Activated naive CD8-positive, alpha-beta T cell treated with anti-CD3 and anti-CD28 coated beads, Interleukin-2, amount 10 ng/mL, durations not matched to agents 7 days and 5 days (primary cell): Measurements from ENCODE around the gene NUMB. TPM values are rescaled to one million over a fixed set of nuclear protein-coding genes. Genes with fewer than 3 reads are reported as not detected.

Experiments used
- ATAC-seq: fragments of 150-1000 bp; cut with Tn5 transposase; one replicate; pipeline ENCODE4 v1.10.0; 2021; ENCODE audit warnings: low read depth, moderate library complexity
- POLR2A ChIA-PET: fragments of 350-600 bp; sonication (Branson Sonifier 250); formaldehyde crosslinking; loops from one replicate; lab custom pipeline; 2021; ENCODE audit warnings: antibody characterized with exemption; lab: Charles Lee
- DNase-seq: peaks from one replicate; pipeline ENCODE4 v3.0.0; 2021
- H3K27ac Mint-ChIP-seq: one replicate; pipeline ENCODE4 v1.8.0; 2022; ENCODE audit warnings: mild to moderate bottlenecking, mixed read lengths
- H3K27me3 Mint-ChIP-seq: one replicate; pipeline ENCODE4 v1.8.0; 2022; ENCODE audit warnings: mild to moderate bottlenecking, moderate library complexity, mixed read lengths
- H3K36me3 Mint-ChIP-seq: one replicate; pipeline ENCODE4 v1.8.0; 2021; ENCODE audit warnings: mild to moderate bottlenecking, mixed read lengths
- H3K4me1 Mint-ChIP-seq: one replicate; pipeline ENCODE4 v1.8.0; 2021; ENCODE audit warnings: mixed read lengths
- H3K4me3 Mint-ChIP-seq: one replicate; pipeline ENCODE4 v1.8.0; 2022; ENCODE audit warnings: mild to moderate bottlenecking, moderate library complexity, mixed read lengths
- H3K9me3 Mint-ChIP-seq: one replicate; pipeline ENCODE4 v1.8.0; 2021; ENCODE audit warnings: mixed read lengths
- total RNA-seq, 2 experiments: library from RNA; stranded (reverse); gene quantifications; one replicate each; pipeline ENCODE4 v1.2.3, GENCODE V29; 2021

Gene NUMB
- total RNA-seq: 10 to 100 TPM; 47.5 to 50.3 TPM

DNA sequence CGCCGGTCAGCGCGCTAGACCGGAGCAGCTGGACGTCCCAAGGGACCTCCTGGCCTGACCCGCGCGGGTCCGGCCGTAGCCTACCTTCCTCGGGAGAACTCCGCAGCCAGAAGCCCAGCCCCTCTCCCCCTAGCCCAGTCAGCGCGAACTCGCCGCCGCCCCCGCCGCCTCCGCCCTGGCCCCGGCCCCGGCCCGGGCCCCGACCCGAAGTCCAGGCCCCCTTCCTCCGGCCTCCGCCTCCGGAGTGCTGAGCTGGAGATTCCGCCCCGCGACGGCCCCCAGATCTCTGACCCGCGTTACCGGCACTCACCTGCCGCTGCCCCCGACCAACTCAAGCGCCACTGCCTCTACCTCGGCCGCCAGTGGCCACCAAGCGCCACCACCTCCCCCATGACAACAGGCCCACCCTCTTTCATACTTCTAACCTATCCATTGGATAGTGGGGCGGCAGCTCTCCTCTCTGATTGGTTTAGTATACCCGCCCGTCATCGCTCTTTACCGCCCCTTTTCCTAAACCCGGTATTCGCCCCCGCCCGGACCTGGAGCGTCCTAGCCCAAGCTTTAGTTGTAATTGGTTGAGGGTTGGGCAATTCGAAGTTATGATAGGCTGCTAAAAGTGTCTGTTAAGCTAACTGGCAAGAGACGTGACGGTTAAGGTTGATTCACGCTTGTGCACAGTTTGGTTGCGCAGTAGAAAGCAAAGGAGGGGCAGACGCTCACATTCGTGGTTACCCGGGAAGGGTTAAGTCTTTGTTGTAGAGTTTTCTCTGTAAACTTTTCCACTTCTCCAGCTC, at the start of gene NUMB:
TSS of gene NUMB (minus strand) at position 364 of the 794 bp plus-strand sequence. CDS start 102,795 bp downstream, outside the sequence.
- POLR2A ChIA-PET: interaction anchor here (0.6 to 2.0 kb wide), 12 partner anchors 9 to 551 kb away, joined by 3 to 14 read pairs (median 4); partner anchors contain the start of genes ACOT2, PSEN1, RIOX1 and ZFYVE1
- DNase-seq (peak; percentile 83), ATAC-seq (peak; percentile 98)
- Mint-ChIP-seq H3K4me1 (peaks cover 35% of the 10 kb centered on the region), H3K27me3 (no peaks in the 10 kb centered on the region), H3K27ac (peak within 1 kb of the TSS; percentile 97), H3K4me3 (peak within 1 kb of the TSS; percentile 98), H3K36me3 (peaks cover 3% of the 10 kb centered on the region), H3K9me3 (no peaks in the 10 kb centered on the region)

DNA sequence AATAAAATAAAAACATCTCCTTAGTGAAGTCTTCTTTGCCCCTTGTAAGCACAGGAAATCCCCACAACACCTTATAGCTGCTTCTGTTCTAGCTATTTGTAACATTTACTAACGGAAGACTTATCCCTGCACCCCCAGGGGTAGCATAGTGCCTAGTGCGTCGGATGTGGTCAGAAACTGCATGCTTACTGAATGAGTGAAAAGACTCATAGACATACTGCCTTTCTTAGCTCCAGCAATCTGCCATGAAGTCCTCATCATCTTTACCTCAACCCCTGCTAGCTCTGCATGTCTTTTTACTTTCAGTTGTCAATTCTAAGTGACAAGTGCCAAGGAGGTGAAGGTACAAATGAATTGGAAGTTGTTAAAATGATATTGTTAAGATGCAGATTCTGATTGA, 45.3 kb upstream of the NUMB start:
- POLR2A ChIA-PET: interaction anchor here (0.6 to 1.5 kb wide), 4 partner anchors 13 to 579 kb away, joined by 3 to 6 read pairs (median 4); partner anchors contain the start of gene RIOX1
- Mint-ChIP-seq H3K9me3 (no peaks in the 10 kb centered on the region), H3K36me3 (peaks cover 1% of the 10 kb centered on the region), H3K27me3 (no peaks in the 10 kb centered on the region), H3K4me1 (no peaks in the 10 kb centered on the region), H3K27ac (no peak overlapping the region), H3K4me3 (no peak overlapping the region)
- DNase-seq (no peak), ATAC-seq (no peak)

DNA sequence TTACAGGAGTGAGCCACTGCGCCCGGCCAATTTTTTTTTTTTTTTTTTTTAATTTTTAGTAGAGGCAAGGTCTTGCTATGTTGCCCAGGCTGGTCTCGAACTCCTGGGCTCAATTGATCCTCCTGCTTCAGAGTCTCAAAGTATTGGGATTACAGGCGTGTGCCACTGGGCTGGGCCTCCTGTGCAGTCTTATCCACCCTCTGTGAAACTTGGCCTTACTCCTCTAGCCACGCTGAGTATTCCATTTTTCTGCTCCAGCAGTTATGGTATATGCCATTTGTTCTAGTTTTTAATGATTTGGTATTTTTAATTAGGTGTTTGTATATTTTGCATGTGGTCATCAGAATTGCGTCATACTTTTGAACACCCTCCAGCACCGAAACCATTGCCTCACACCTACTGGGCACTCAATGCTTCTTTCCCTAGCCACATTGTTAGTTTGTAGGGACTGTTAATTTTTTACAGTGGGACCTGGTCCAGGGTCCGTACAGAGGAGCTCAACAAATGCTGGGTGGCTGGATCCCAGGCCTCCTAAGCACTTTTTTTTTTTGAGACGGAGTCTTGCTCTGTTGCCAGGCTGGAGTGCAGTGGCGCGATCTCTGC, 43.8 kb upstream of the NUMB start:
- H3K27me3 Mint-ChIP-seq: no peaks in the 10 kb centered on the region
- peaks cover 2% of the 10 kb centered on the region for H3K4me1 Mint-ChIP-seq
- no peak overlapping the region for H3K4me3 Mint-ChIP-seq
- H3K36me3 Mint-ChIP-seq: peaks cover 1% of the 10 kb centered on the region
- H3K27ac Mint-ChIP-seq: no peak overlapping the region
- no peak for DNase-seq
- H3K9me3 Mint-ChIP-seq: no peaks in the 10 kb centered on the region
- no peak for ATAC-seq
- POLR2A ChIA-PET: no interaction called here

DNA sequence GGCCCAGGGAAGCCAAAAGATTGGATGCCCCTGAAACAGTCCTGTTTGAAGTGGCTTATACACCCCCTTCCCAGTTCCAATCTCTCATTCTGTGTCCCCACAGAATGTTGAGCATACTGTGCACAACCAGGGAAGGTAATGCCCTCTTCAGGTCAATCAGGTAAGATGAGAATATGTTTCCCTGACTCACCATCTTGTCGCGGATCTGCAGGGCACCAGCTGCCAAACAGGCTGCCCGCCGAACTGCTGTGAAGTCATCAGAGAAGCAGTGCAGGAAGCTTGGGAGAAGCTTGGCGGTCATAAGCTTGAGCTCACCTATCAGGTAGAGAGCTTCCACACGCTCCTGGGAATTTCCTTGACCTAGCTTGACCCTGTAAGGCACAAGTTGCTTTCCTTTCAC, 42.0 kb upstream of the NUMB start:
- no peak for ATAC-seq
- no peak overlapping the region for H3K4me3 Mint-ChIP-seq
- no peaks in the 10 kb centered on the region for H3K9me3 Mint-ChIP-seq
- no peak for DNase-seq
- no peaks in the 10 kb centered on the region for H3K27me3 Mint-ChIP-seq
- POLR2A ChIA-PET: interaction anchor here (2.7 kb wide), 1 partner anchor 9 kb away, joined by 7 read pairs; no protein-coding TSS in a partner anchor
- H3K27ac Mint-ChIP-seq: no peak overlapping the region
- H3K36me3 Mint-ChIP-seq: peaks cover 9% of the 10 kb centered on the region
- peaks cover 10% of the 10 kb centered on the region for H3K4me1 Mint-ChIP-seq

DNA sequence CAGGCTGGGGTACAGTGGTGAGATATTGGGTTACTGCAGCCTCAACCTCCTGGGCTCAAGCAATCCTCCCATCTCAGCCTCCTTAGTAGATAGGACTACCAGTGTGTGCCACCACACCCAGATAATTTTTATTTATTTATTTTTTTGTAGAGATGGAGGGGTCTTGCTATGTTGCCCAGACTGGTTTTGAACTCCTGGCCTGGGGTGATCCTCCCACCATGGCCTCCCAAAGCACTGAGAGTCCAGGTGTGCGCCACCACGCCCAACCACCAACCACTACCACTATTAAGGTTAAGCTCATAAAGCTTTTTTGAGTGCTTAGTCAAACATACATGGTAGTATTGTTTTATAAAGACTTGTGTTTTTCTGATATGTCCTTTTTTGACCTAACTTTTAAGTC, 36.2 kb upstream of the NUMB start:
- Mint-ChIP-seq H3K4me1 (peaks cover 26% of the 10 kb centered on the region), H3K27ac (no peak overlapping the region), H3K27me3 (peaks cover 5% of the 10 kb centered on the region), H3K4me3 (no peak overlapping the region), H3K36me3 (peaks cover 28% of the 10 kb centered on the region), H3K9me3 (no peaks in the 10 kb centered on the region)
- ATAC-seq: no peak
- DNase-seq: no peak
- POLR2A ChIA-PET: no interaction called here

DNA sequence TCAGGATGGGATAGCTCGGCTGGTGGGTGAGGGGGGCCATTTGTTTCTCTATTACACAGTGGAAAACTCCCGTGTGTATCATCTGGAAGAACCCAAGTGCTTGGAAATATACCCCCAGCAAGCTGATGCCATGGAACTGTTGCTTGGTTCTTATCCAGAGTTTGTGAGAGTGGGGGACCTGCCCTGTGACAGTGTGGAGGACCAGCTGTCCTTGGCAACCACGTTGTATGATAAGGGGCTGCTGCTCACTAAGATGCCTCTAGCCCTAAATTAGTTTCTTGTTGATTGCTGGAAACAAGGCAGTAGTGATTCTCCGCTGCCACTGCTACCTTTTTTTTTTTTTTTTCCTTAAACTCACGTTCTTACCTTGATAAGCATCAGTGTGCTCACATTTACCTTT, 34.3 kb upstream of the NUMB start:
- Mint-ChIP-seq H3K4me1 (peaks cover 28% of the 10 kb centered on the region), H3K9me3 (no peaks in the 10 kb centered on the region), H3K4me3 (peak overlapping the region; percentile 80), H3K27ac (no peak overlapping the region), H3K27me3 (peaks cover 7% of the 10 kb centered on the region), H3K36me3 (peaks cover 28% of the 10 kb centered on the region)
- POLR2A ChIA-PET: interaction anchor here (0.7 to 2.4 kb wide), 3 partner anchors 8 to 142 kb away, joined by 5 to 14 read pairs (median 7); partner anchors contain the start of gene NUMB
- ATAC-seq: no peak
- no peak for DNase-seq

DNA sequence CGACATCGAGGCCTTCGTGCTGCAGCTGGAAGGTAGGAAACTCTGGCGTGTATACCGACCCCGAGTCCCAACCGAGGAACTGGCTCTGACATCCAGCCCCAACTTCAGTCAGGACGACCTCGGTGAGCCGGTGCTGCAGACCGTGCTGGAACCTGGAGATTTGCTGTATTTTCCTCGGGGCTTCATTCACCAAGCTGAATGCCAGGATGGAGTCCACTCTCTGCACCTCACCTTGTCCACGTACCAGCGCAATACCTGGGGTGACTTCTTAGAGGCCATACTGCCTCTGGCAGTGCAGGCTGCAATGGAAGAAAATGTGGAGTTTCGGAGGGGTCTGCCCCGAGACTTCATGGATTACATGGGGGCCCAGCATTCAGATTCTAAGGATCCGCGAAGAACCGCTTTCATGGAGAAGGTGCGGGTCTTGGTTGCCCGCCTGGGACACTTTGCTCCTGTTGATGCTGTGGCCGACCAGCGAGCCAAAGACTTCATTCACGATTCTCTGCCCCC, 33.8 kb upstream of the NUMB start:
- DNase-seq (no peak), ATAC-seq (no peak)
- H3K4me3 Mint-ChIP-seq: peak overlapping the region; percentile 80
- H3K27me3 Mint-ChIP-seq: peaks cover 7% of the 10 kb centered on the region
- H3K27ac Mint-ChIP-seq: peak overlapping the region; percentile 71
- no peaks in the 10 kb centered on the region for H3K9me3 Mint-ChIP-seq
- POLR2A ChIA-PET: interaction anchor here (0.7 to 2.4 kb wide), 8 partner anchors 8 to 268 kb away, joined by 3 to 23 read pairs (median 5); partner anchors contain the start of genes ACOT2 and NUMB
- peaks cover 26% of the 10 kb centered on the region for H3K4me1 Mint-ChIP-seq
- peaks cover 28% of the 10 kb centered on the region for H3K36me3 Mint-ChIP-seq

DNA sequence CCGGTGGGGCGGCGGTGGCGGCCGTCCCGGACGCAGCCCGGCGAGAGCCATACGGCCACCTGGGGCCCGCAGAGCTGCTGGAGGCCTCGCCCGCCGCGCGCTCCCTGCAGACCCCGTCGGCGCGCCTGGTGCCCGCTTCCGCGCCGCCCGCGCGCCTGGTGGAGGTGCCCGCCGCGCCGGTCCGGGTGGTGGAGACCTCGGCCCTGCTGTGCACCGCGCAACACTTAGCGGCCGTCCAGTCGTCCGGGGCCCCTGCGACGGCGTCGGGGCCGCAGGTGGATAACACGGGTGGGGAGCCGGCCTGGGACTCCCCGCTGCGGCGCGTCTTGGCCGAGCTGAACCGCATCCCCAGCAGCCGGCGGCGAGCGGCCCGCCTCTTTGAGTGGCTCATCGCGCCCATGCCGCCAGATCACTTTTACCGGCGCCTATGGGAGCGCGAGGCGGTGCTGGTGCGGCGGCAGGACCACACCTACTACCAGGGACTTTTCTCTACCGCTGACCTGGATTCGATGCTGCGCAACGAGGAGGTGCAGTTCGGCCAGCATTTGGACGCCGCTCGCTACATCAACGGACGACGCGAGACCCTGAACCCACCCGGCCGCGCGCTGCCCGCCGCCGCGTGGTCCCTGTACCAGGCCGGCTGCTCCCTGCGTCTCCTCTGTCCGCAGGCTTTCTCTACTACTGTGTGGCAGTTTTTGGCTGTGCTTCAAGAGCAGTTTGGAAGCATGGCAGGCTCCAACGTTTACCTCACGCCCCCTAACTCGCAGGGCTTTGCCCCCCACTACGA, 33.1 kb upstream of the NUMB start:
- Mint-ChIP-seq H3K9me3 (no peaks in the 10 kb centered on the region), H3K4me3 (peak overlapping the region; percentile 86), H3K4me1 (peaks cover 26% of the 10 kb centered on the region), H3K27ac (peak overlapping the region; percentile 71), H3K27me3 (peaks cover 9% of the 10 kb centered on the region), H3K36me3 (peaks cover 28% of the 10 kb centered on the region)
- peak; percentile 63 for ATAC-seq
- POLR2A ChIA-PET: interaction anchor here (0.5 to 2.4 kb wide), 20 partner anchors 9 to 1014 kb away, joined by 3 to 23 read pairs (median 4); partner anchors contain the start of genes ACOT1, ACOT2, ACOT6 and NUMB
- peak; percentile 79 for DNase-seq

DNA sequence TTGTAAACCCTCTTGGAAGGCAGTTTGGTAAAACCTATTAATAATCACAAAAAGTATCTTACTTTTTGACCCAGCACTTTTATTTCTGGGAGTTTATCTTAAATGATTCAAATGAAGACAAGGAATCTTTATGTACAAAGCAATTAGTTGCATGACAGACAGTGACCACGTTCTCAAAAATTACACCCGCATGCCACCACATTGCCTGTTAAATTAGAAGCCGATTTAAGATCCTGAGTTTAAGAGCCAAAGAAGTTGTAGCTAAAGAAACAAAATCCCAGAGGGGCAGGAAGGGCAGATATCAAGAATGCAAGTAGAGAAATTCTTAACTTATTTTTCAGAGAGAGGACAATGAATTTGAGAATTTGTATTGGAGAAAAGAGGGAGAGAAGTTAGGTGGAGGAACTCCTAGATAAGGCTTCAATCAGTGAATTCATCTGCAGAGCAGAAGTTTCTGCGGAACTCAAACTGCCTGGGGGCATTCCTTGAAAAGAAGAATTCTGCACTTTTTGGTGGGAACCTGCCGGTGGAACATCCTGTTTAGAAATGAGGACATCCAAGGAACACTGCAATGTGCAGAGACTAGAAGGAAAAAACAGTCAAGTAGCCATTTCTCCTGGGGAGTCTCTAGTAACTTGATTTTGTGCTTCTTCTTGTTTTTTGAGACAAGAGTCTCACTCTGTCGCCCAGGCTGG, 31.3 kb upstream of the NUMB start:
- peaks cover 18% of the 10 kb centered on the region for H3K36me3 Mint-ChIP-seq
- H3K27ac Mint-ChIP-seq: no peak overlapping the region
- H3K4me1 Mint-ChIP-seq: peaks cover 15% of the 10 kb centered on the region
- no peaks in the 10 kb centered on the region for H3K9me3 Mint-ChIP-seq
- H3K27me3 Mint-ChIP-seq: peaks cover 11% of the 10 kb centered on the region
- ATAC-seq (no peak), DNase-seq (no peak)
- H3K4me3 Mint-ChIP-seq: peak overlapping the region; percentile 41
- POLR2A ChIA-PET: no interaction called here

DNA sequence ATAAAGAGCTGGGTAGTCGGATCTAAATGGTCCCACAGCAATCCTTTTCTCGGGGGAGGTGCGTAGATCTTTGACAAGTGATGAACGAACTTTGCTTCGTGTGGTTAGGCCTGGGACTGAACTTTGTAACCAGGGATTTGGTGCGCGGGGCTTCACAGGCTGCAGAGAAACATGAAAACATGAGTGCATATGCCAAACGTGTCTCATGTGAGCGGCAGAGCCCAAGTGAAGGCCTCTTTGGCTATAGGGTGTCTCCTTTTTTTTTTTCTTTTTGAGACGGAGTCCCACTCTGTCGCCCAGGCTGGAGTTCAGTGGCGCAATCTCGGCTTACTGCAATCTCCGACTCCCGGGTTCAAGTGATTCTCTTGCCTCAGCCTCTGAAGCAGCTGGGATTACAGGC, 20.3 kb upstream of the NUMB start:
- no peak for DNase-seq
- Mint-ChIP-seq H3K27me3 (peaks cover 3% of the 10 kb centered on the region), H3K4me3 (no peak overlapping the region), H3K36me3 (no peaks in the 10 kb centered on the region), H3K27ac (no peak overlapping the region), H3K4me1 (peaks cover 3% of the 10 kb centered on the region), H3K9me3 (no peaks in the 10 kb centered on the region)
- ATAC-seq: no peak
- POLR2A ChIA-PET: no interaction called here

DNA sequence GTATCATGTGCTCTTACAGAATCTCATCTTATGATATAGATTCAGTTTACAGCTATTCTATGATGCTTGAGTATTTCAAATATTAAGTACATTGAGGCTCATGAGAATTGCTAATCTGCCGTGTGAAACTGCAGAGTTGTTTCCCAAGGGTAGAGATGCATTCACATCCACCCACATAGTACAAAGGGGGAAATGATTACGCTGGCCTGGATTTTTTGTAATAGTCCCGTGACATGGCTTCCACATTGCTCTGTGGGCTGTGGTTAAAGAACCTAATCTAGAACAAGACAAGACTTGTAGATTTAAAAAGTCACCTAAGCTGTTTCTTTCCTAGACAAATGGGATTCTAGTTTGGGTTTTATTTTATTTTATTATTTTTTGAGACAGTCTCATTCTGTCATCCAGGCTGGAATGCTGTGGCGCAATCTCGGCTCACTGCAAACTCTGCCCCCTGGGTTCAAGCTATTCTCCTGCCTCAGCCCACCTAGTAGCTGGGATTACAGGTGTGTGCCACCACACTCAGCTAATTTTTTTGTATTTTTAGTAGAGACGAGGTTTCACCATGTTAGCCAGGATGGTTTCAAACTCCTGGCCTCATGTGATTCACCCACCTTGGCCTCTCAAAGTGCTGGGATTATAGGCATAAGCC, 19.4 kb upstream of the NUMB start:
- POLR2A ChIA-PET: no interaction called here
- H3K36me3 Mint-ChIP-seq: no peaks in the 10 kb centered on the region

DNA sequence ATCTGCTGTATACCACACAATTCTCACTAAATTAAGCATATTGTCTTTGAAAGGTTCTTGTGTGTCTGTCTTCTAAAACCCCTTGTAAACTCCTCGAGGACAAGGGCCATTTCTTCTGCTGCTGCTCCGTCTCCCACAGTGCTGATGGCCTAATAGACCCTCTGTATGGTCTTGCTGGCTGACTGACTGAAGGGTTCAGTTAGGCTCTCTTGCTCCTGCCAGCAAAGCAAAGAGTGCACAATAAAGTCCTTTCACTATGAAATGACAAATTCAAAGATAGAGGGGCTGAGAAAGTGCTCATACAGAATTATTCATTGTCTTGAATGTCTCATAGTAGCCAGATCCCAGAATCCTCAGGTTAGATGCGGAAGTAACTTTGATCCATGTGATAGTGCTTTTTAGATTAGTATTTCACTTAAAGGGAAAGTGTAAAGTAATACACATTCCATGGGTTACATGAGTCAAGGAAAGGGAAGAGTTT, 18.1 kb upstream of the NUMB start:
- H3K9me3 Mint-ChIP-seq: no peaks in the 10 kb centered on the region
- H3K36me3 Mint-ChIP-seq: no peaks in the 10 kb centered on the region
- H3K27me3 Mint-ChIP-seq: no peaks in the 10 kb centered on the region
- no peak overlapping the region for H3K27ac Mint-ChIP-seq
- peaks cover 8% of the 10 kb centered on the region for H3K4me1 Mint-ChIP-seq
- POLR2A ChIA-PET: no interaction called here
- no peak overlapping the region for H3K4me3 Mint-ChIP-seq
- DNase-seq (no peak), ATAC-seq (no peak)

More for the DNA sequence above, 19.4 kb upstream of the NUMB start:
- peaks cover 3% of the 10 kb centered on the region for H3K4me1 Mint-ChIP-seq
- H3K27me3 Mint-ChIP-seq: peaks cover 3% of the 10 kb centered on the region
- no peak overlapping the region for H3K27ac Mint-ChIP-seq
- H3K4me3 Mint-ChIP-seq: no peak overlapping the region
- H3K9me3 Mint-ChIP-seq: no peaks in the 10 kb centered on the region
- ATAC-seq: no peak
- DNase-seq: no peak
